ENCODE results near the gene FAF2.

DNA sequence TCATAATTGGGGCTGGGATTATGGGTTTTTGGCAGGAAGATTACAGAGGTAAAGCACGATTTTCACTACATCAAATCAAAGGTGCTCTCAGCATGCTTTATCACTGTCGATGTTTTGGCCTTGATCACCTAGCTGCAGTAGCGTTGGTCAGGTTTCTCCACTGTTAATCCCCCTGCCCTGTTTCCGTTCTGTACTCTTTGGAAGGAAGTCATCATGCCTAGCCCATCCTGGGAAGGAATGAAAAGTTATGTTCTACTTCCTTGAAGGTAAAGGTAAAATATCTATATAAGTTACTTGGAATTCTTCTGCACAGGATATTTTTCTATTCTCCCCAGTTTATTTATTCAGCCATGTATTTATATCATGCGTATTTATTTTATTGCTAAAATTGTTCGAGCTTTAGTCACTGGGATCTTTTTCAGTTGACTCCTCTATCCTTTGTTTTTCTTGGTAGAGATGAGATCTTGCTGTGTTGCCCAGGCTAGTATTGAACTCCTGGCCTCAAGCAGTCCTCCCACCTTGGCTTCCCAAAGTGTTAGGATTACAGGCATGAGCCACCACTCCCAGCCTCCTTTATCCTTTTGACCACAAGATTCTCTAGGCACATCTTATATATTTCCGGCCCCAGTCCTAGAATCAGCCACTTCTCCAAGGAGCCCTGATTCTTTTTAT, 25.3 kb downstream of the FAF2 start:
- TF ChIP-seq, protein P1, sequence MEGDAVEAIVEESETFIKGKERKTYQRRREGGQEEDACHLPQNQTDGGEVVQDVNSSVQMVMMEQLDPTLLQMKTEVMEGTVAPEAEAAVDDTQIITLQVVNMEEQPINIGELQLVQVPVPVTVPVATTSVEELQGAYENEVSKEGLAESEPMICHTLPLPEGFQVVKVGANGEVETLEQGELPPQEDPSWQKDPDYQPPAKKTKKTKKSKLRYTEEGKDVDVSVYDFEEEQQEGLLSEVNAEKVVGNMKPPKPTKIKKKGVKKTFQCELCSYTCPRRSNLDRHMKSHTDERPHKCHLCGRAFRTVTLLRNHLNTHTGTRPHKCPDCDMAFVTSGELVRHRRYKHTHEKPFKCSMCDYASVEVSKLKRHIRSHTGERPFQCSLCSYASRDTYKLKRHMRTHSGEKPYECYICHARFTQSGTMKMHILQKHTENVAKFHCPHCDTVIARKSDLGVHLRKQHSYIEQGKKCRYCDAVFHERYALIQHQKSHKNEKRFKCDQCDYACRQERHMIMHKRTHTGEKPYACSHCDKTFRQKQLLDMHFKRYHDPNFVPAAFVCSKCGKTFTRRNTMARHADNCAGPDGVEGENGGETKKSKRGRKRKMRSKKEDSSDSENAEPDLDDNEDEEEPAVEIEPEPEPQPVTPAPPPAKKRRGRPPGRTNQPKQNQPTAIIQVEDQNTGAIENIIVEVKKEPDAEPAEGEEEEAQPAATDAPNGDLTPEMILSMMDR (IDR thresholded peaks at IDR 0.05; ENCODE audit: low read depth, low read length) = no peak
- no peak for TF ChIP-seq POLR2A (IDR thresholded peaks at IDR 0.05; ENCODE audit: extremely low read depth, insufficient read length)
- TF ChIP-seq, protein P2, sequence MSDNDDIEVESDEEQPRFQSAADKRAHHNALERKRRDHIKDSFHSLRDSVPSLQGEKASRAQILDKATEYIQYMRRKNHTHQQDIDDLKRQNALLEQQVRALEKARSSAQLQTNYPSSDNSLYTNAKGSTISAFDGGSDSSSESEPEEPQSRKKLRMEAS (IDR thresholded peaks at IDR 0.05; ENCODE audit: low read depth, low read length) = no peak
